Esophagus muscularis mucosa (tissue), 4 donors: ENCODE measurements around the gene TVP23A.

Experiments
- CTCF ChIP-seq, 3 experiments: fragments of 200-600 bp in 2 of 3; fragments of 450-650 bp in 1 of 3; sonication (generic) in 2 of 3; IDR thresholded peaks; one replicate each; pipeline ENCODE4 v1.5.1; 2017 to 2019; ENCODE audit warnings: antibody characterized with exemption in 3 of 3, mild to moderate bottlenecking in 2 of 3, moderate library complexity in 1 of 3
- EP300 ChIP-seq: sonication (generic); formaldehyde crosslinking; IDR thresholded peaks from one replicate; pipeline ENCODE4 v1.6.1; 2017; ENCODE audit warnings: antibody characterized with exemption
- POLR2A ChIP-seq: fragments of 450-650 bp; IDR thresholded peaks from one replicate; pipeline ENCODE4 v1.6.1; 2017; ENCODE audit warnings: antibody characterized with exemption, moderate library complexity, mild to moderate bottlenecking, low read depth

DNA sequence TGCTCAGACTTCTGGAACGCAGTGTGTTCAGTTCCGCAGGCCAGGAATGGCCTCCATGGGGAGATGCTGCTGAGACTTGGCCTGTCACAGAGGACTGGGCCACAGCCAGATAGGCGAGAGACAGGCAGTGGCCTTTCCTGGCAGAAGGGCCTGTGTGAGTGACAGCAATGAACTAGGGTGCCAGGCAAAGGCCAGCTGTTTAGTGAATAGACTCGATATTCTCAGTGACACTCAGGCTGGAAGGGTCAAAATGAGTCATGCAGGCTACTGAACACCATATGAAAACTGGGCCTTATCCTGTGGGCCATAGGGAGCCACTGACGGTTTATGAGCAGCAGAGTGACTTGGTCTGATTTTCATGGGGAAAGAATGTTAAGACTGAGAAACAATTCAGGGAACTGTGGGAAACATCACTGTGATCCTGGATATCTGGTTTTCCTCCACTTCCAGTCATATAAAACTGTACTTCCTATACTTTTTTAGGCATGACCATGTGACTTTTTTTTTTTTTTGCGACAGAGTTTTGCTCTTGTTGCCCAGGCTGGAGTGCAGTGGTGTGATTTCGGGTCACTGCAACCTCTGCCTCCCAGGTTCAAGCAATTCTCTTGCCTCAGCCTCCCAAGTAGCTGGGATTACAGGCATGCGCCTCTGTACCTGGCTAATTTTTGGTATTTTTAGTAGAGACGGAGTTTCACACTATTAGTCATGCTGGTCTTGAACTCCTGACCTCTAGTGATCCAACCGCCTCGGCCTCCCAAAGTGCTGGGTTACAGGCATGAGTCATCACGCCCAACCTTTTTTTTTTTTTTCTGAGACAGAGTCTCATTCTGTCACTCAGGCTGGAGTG lies 80.1 kb downstream of the TVP23A start:
- no peak for TF ChIP-seq POLR2A
- TF ChIP-seq CTCF (IDR thresholded peaks at IDR 0.05) = no peak
- no peak for TF ChIP-seq EP300
